ENCODE measurements around the gene ZNF385A. TPM values are rescaled to one million over a fixed set of nuclear protein-coding genes. Genes with fewer than 3 reads are reported as not detected.
A peak's percentile ranks its signal among the peaks of the same experiment; 100 is the strongest.

The ZNF385A gene
- polyA plus RNA-seq, 1 experiment = 0.96 TPM

DNA sequence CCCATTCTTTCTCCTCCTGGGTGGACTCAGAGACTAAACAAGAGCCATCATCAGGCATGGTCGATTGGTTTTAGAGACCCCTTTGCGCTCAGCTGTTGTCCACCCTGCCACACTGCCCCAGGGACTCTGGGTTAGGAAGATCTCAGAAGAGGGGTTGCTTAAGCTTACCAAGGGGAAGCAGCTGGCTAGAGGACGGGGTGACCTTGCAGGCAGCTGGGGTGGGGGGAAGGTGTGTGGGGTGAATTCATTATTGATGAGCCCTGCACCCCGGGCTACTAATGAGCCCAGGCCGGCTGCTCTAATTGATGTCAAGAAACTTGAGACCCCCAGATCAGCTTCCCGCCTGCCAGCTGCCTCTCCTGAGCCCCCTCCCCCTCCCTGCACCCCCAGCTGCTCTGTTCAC is 8.7 kb upstream of the ZNF385A start:
- Histone ChIP-seq H3K4me3 (ENCODE audit: low read depth, low read length) (no peak overlapping the region), H3K36me3 (ENCODE audit: control insufficient read depth, insufficient read depth, low read length) (peaks cover 27% of the 10 kb centered on the region), H3K27me3 (ENCODE audit: control insufficient read depth, insufficient read depth, low read length) (no peaks in the 10 kb centered on the region)
- DNase-seq (ENCODE audit: low read depth) = no peak
- TF ChIP-seq, protein P1, sequence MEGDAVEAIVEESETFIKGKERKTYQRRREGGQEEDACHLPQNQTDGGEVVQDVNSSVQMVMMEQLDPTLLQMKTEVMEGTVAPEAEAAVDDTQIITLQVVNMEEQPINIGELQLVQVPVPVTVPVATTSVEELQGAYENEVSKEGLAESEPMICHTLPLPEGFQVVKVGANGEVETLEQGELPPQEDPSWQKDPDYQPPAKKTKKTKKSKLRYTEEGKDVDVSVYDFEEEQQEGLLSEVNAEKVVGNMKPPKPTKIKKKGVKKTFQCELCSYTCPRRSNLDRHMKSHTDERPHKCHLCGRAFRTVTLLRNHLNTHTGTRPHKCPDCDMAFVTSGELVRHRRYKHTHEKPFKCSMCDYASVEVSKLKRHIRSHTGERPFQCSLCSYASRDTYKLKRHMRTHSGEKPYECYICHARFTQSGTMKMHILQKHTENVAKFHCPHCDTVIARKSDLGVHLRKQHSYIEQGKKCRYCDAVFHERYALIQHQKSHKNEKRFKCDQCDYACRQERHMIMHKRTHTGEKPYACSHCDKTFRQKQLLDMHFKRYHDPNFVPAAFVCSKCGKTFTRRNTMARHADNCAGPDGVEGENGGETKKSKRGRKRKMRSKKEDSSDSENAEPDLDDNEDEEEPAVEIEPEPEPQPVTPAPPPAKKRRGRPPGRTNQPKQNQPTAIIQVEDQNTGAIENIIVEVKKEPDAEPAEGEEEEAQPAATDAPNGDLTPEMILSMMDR (IDR thresholded peaks at IDR 0.05; ENCODE audit: insufficient read depth, low read depth, low read length) = no peak
- POLR2A ChIA-PET = no interaction called here
- CTCF ChIA-PET = interaction anchor here (0.6 to 5.2 kb wide), 14 partner anchors 9 to 51 kb away, joined by 3 to 53 read pairs (median 4); partner anchors contain the start of gene ZNF385A

- no peak for DNase-seq (ENCODE audit: low read depth)
- TF ChIP-seq, protein P1 (IDR thresholded peaks at IDR 0.05; ENCODE audit: insufficient read depth, low read depth, low read length) = no peak
- Histone ChIP-seq H3K36me3 (ENCODE audit: control insufficient read depth, insufficient read depth, low read length) (peaks cover 25% of the 10 kb centered on the region), H3K4me3 (ENCODE audit: low read depth, low read length) (no peak overlapping the region), H3K27me3 (ENCODE audit: control insufficient read depth, insufficient read depth, low read length) (no peaks in the 10 kb centered on the region)
- POLR2A ChIA-PET = no interaction called here
- CTCF ChIA-PET = interaction anchor here (0.8 to 5.2 kb wide), 12 partner anchors 8 to 51 kb away, joined by 3 to 53 read pairs (median 6); partner anchors contain the start of gene ZNF385A
These were observed 8.1 kb upstream of the ZNF385A start for GRCh38 chr12:54392485-54393206.

- ChIA-PET POLR2A (no interaction called here), CTCF (interaction anchor here (1.7 to 5.2 kb wide), 4 partner anchors 9 to 49 kb away, joined by 6 to 53 read pairs (median 22); no protein-coding TSS in a partner anchor)
- peaks cover 12% of the 10 kb centered on the region for H3K36me3 ChIP-seq (ENCODE audit: control insufficient read depth, insufficient read depth, low read length)
- no peak overlapping the region for H3K4me3 ChIP-seq (ENCODE audit: low read depth, low read length)
- no peaks in the 10 kb centered on the region for H3K27me3 ChIP-seq (ENCODE audit: control insufficient read depth, insufficient read depth, low read length)
- TF ChIP-seq, protein P1 (IDR thresholded peaks at IDR 0.05; ENCODE audit: insufficient read depth, low read depth, low read length) = 0 out of 2 replicates have a peak, but pooled peaks have one; percentile 13
- no peak for DNase-seq (ENCODE audit: low read depth)
These were observed 6.4 kb upstream of the ZNF385A start for GRCh38 chr12:54390668-54391551.

DNA sequence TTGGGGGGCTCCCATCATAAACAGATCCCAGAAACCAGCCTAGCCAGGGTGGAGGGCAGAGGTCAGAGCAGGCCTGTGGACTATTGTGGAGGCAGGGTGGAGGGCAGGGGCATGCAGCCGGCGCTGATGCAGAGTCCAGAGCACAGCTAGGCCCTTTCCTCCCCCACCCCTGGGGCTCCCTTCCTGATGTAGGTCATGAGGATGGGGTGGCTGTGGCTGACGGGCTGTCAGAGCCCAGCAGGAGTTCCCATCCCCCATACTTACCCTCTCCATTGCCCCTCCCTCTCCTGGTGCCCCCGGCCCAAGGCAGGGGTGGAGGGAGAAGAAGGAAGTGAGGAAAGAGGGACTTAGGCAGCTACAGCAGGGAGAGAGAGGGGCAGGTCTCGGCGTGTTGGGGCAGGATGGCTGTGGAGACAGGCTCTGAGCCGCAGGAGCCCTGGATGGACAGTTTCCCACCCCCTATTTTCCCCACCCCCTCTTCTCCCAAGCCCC is 5.7 kb upstream of the ZNF385A start:
- Histone ChIP-seq H3K36me3 (ENCODE audit: control insufficient read depth, insufficient read depth, low read length) (peaks cover 10% of the 10 kb centered on the region), H3K4me3 (ENCODE audit: low read depth, low read length) (no peak overlapping the region), H3K27me3 (ENCODE audit: control insufficient read depth, insufficient read depth, low read length) (no peaks in the 10 kb centered on the region)
- TF ChIP-seq, protein P1 (IDR thresholded peaks at IDR 0.05; ENCODE audit: insufficient read depth, low read depth, low read length) = no peak
- ChIA-PET POLR2A (no interaction called here), CTCF (interaction anchor here (2.1 to 5.2 kb wide), 2 partner anchors 10 to 11 kb away, joined by 12 to 53 read pairs; no protein-coding TSS in a partner anchor)
- no peak for DNase-seq (ENCODE audit: low read depth)
